ENCODE data around the gene TRIP13.
A peak's percentile ranks its signal among the peaks of the same experiment; 100 is the strongest.

Gene TRIP13

GRCh38 chr5:961711-962240, 69.1 kb downstream of the TRIP13 start:
- Mint-ChIP-seq H3K36me3 (no peaks in the 10 kb centered on the region), H3K9me3 (ENCODE audit: low read depth) (no peaks in the 10 kb centered on the region), H3K4me1 (ENCODE audit: low read depth) (peaks cover 32% of the 10 kb centered on the region), H3K27ac (no peak overlapping the region), H3K4me3 (no peak overlapping the region), H3K27me3 (peaks cover 18% of the 10 kb centered on the region)

- no peak overlapping the region for H3K27ac Mint-ChIP-seq
- H3K4me1 Mint-ChIP-seq (ENCODE audit: low read depth), result peaks cover 28% of the 10 kb centered on the region
- no peaks in the 10 kb centered on the region for H3K9me3 Mint-ChIP-seq (ENCODE audit: low read depth)
- H3K4me3 Mint-ChIP-seq, result no peak overlapping the region
- H3K36me3 Mint-ChIP-seq, result no peaks in the 10 kb centered on the region
- peaks cover 20% of the 10 kb centered on the region for H3K27me3 Mint-ChIP-seq
Observed at GRCh38 chr5:962386-962785, 69.7 kb downstream of the TRIP13 start.

GRCh38 chr5:962801-963200, 70.1 kb downstream of the TRIP13 start:
- Mint-ChIP-seq H3K4me1 (ENCODE audit: low read depth) (peaks cover 24% of the 10 kb centered on the region), H3K4me3 (no peak overlapping the region), H3K27ac (no peak overlapping the region), H3K9me3 (ENCODE audit: low read depth) (no peaks in the 10 kb centered on the region), H3K27me3 (peaks cover 24% of the 10 kb centered on the region), H3K36me3 (no peaks in the 10 kb centered on the region)

- H3K4me3 Mint-ChIP-seq, result peak overlapping the region; percentile 84
- H3K27me3 Mint-ChIP-seq, result peaks cover 27% of the 10 kb centered on the region
- no peaks in the 10 kb centered on the region for H3K36me3 Mint-ChIP-seq
- H3K9me3 Mint-ChIP-seq (ENCODE audit: low read depth), result no peaks in the 10 kb centered on the region
- H3K4me1 Mint-ChIP-seq (ENCODE audit: low read depth), result peaks cover 21% of the 10 kb centered on the region
- H3K27ac Mint-ChIP-seq, result peak overlapping the region; percentile 92
Observed at GRCh38 chr5:963310-963672, 70.6 kb downstream of the TRIP13 start.

- H3K27ac Mint-ChIP-seq, result peak overlapping the region; percentile 92
- H3K27me3 Mint-ChIP-seq, result peaks cover 31% of the 10 kb centered on the region
- H3K9me3 Mint-ChIP-seq (ENCODE audit: low read depth), result no peaks in the 10 kb centered on the region
Observed at GRCh38 chr5:963673-964531, 71.2 kb downstream of the TRIP13 start.

GRCh38 chr5:964821-965220, 72.1 kb downstream of the TRIP13 start:
- H3K9me3 Mint-ChIP-seq (ENCODE audit: low read depth), result no peaks in the 10 kb centered on the region
- no peak overlapping the region for H3K4me3 Mint-ChIP-seq
- peaks cover 37% of the 10 kb centered on the region for H3K27me3 Mint-ChIP-seq
- H3K27ac Mint-ChIP-seq, result no peak overlapping the region
- peaks cover 34% of the 10 kb centered on the region for H3K4me1 Mint-ChIP-seq (ENCODE audit: low read depth)
- H3K36me3 Mint-ChIP-seq, result no peaks in the 10 kb centered on the region

More at GRCh38 chr5:963673-964531, 71.2 kb downstream of the TRIP13 start:
- H3K4me3 Mint-ChIP-seq, result peak overlapping the region; percentile 84
- peaks cover 25% of the 10 kb centered on the region for H3K4me1 Mint-ChIP-seq (ENCODE audit: low read depth)
- no peaks in the 10 kb centered on the region for H3K36me3 Mint-ChIP-seq

GRCh38 chr5:965604-966344, 73.1 kb downstream of the TRIP13 start:
- Mint-ChIP-seq H3K4me3 (no peak overlapping the region), H3K9me3 (ENCODE audit: low read depth) (no peaks in the 10 kb centered on the region), H3K4me1 (ENCODE audit: low read depth) (peaks cover 34% of the 10 kb centered on the region), H3K36me3 (no peaks in the 10 kb centered on the region), H3K27ac (no peak overlapping the region), H3K27me3 (peaks cover 37% of the 10 kb centered on the region)

- Mint-ChIP-seq H3K4me1 (ENCODE audit: low read depth) (peaks cover 34% of the 10 kb centered on the region), H3K27me3 (peaks cover 37% of the 10 kb centered on the region), H3K4me3 (no peak overlapping the region), H3K27ac (no peak overlapping the region), H3K9me3 (ENCODE audit: low read depth) (no peaks in the 10 kb centered on the region), H3K36me3 (no peaks in the 10 kb centered on the region)
Observed at GRCh38 chr5:966345-966710, 73.6 kb downstream of the TRIP13 start.

- peaks cover 37% of the 10 kb centered on the region for H3K27me3 Mint-ChIP-seq
- no peaks in the 10 kb centered on the region for H3K9me3 Mint-ChIP-seq (ENCODE audit: low read depth)
- H3K4me3 Mint-ChIP-seq, result no peak overlapping the region
- H3K27ac Mint-ChIP-seq, result no peak overlapping the region
- H3K4me1 Mint-ChIP-seq (ENCODE audit: low read depth), result peaks cover 34% of the 10 kb centered on the region
- H3K36me3 Mint-ChIP-seq, result no peaks in the 10 kb centered on the region
Observed at GRCh38 chr5:966941-967340, 74.3 kb downstream of the TRIP13 start.
